SK-N-SH (cell line): ENCODE measurements around the gene DNAH7. TPM values are rescaled to one million over a fixed set of nuclear protein-coding genes. Genes with fewer than 3 reads are reported as not detected.

Experiments
- CTCF ChIA-PET: fragments of 300-600, 350-600 bp; formaldehyde crosslinking; extraction: SDS; loops from one replicate; lab custom pipeline; 2021; lab: Yijun Ruan, JAX
- POLR2A ChIA-PET: fragments of 350-600 bp; sonication (Branson Sonifier 250); formaldehyde crosslinking; extraction: SDS; loops from one replicate; lab custom pipeline; 2020; ENCODE audit warnings: antibody characterized with exemption, inconsistent platforms; lab: Yijun Ruan, JAX
- DNase-seq: peaks from one replicate; pipeline ENCODE4 v3.0.0; 2012
- H2AFZ ChIP-seq: fragments of 200-600 bp; sonication (generic); 2 replicates; pipeline ENCODE4 v1.8.1; 2016; ENCODE audit warnings: antibody characterized with exemption, mild to moderate bottlenecking, low read depth
- H3F3A ChIP-seq: fragments of 200-600 bp; sonication (generic); replicated peaks from 2 replicates; pipeline ENCODE3; 2016; ENCODE audit warnings: antibody characterized with exemption, mild to moderate bottlenecking; ENCODE audit not compliant: insufficient read depth
- H3K27ac ChIP-seq, 2 experiments: fragments of 200-500 bp in 1 of 2; fragments of 200-600 bp in 1 of 2; sonication (Bioruptor generic) in 1 of 2; sonication (generic), shearing (Covaris generic) in 1 of 2; 2 replicates each; pipeline versions ENCODE4 v1.5.1 to v1.6.1; 2014 to 2016; ENCODE audit warnings: low read depth in 2 of 2, inconsistent platforms in 1 of 2, low read length in 1 of 2, mild to moderate bottlenecking in 1 of 2, mixed read lengths in 1 of 2
- H3K27me3 ChIP-seq: fragments of 200-600 bp; sonication (generic), shearing (Covaris generic); 2 replicates; pipeline ENCODE4 v1.6.1; 2016; ENCODE audit warnings: mixed run types; ENCODE audit not compliant: insufficient read depth
- H3K36me3 ChIP-seq, 2 experiments: fragments of 200-500 bp in 1 of 2; fragments of 200-600 bp in 1 of 2; sonication (Bioruptor generic) in 1 of 2; sonication (generic) in 1 of 2; replicated peaks in 1 of 2; 2 replicates each; pipeline versions ENCODE3 to v1.5.1; 2014 to 2016; ENCODE audit warnings: low read length in 1 of 2, mild to moderate bottlenecking in 1 of 2; ENCODE audit not compliant: insufficient read depth in 2 of 2, control insufficient read depth in 1 of 2
- H3K4me1 ChIP-seq, 2 experiments: fragments of 200-500 bp in 1 of 2; fragments of 200-600 bp in 1 of 2; sonication (Bioruptor generic) in 1 of 2; sonication (generic), shearing (Covaris generic) in 1 of 2; 2 replicates each; pipeline versions ENCODE4 v1.5.1 to v1.6.1; 2014 to 2016; ENCODE audit warnings: low read depth in 1 of 2, low read length in 1 of 2, mixed run types in 1 of 2; ENCODE audit not compliant: insufficient read depth in 2 of 2, control insufficient read depth in 1 of 2
- H3K4me2 ChIP-seq: fragments of 200-600 bp; sonication (generic), shearing (Covaris generic); 2 replicates; pipeline ENCODE4 v1.6.1; 2017; ENCODE audit warnings: mixed run types
- H3K4me3 ChIP-seq, 2 experiments: fragments of 200-500 bp in 1 of 2; fragments of 200-600 bp in 1 of 2; sonication (Bioruptor generic) in 1 of 2; sonication (generic), shearing (Covaris generic) in 1 of 2; 2 replicates each; pipeline versions ENCODE4 v1.5.1 to v1.8.1; 2014 to 2016; ENCODE audit warnings: low read depth in 2 of 2, inconsistent platforms in 1 of 2, low read length in 1 of 2, mild to moderate bottlenecking in 1 of 2, mixed read lengths in 1 of 2, moderate library complexity in 1 of 2
- H3K79me2 ChIP-seq: fragments of 200-600 bp; sonication (generic); 2 replicates; pipeline ENCODE4 v1.8.1; 2017; ENCODE audit warnings: mild to moderate bottlenecking; ENCODE audit not compliant: insufficient read depth
- H3K9ac ChIP-seq: fragments of 200-600 bp; sonication (generic); 2 replicates; pipeline ENCODE4 v1.6.1; 2017; ENCODE audit warnings: mixed run types
- H3K9me2 ChIP-seq: fragments of 200-600 bp; sonication (generic); 2 replicates; pipeline ENCODE4 v1.6.1; 2017; ENCODE audit warnings: mixed run types
- H3K9me3 ChIP-seq: fragments of 200-600 bp; sonication (generic); 2 replicates; pipeline ENCODE4 v1.6.1; 2017; ENCODE audit warnings: mixed run types, mild to moderate bottlenecking, moderate library complexity
- H4K20me1 ChIP-seq: fragments of 200-600 bp; sonication (generic); 2 replicates; pipeline ENCODE4 v1.6.1; 2017; ENCODE audit warnings: mild to moderate bottlenecking, mixed run types; ENCODE audit not compliant: insufficient read depth
- CHD2 ChIP-seq: fragments of 150-350 bp; IDR thresholded peaks from 2 replicates; pipeline ENCODE4 v1.6.1; 2018; ENCODE audit warnings: low read length; ENCODE audit not compliant: partially characterized antibody
- ELF1 ChIP-seq: IDR thresholded peaks from 2 replicates; pipeline ENCODE4 v1.4.0; 2012
- EP300 ChIP-seq, 2 experiments: IDR thresholded peaks; 2 replicates each; pipeline versions ENCODE4 v1.4.0 to v1.6.1; 2012; ENCODE audit warnings: borderline replicate concordance in 1 of 2, low read depth in 1 of 2, low read length in 1 of 2
- EZH2phosphoT487 ChIP-seq: fragments of 200-600 bp; sonication (generic); IDR thresholded peaks from 2 replicates; pipeline ENCODE4 v1.6.1; 2017; ENCODE audit warnings: low read depth, mixed run types, mild to moderate bottlenecking, antibody characterized with exemption, moderate library complexity, borderline replicate concordance
- FOSL2 ChIP-seq: IDR thresholded peaks from 2 replicates; pipeline ENCODE4 v1.4.0; 2012; ENCODE audit warnings: low read depth, mild to moderate bottlenecking, moderate library complexity, borderline replicate concordance
- JUND ChIP-seq: IDR thresholded peaks from 2 replicates; pipeline ENCODE4 v1.4.0; 2012
- MAX ChIP-seq: IDR thresholded peaks from 2 replicates; pipeline ENCODE4 v1.4.0; 2012; ENCODE audit warnings: low read depth
- MEF2A ChIP-seq: IDR thresholded peaks from 2 replicates; pipeline ENCODE4 v1.4.0; 2012; ENCODE audit warnings: low read depth, borderline replicate concordance
- MXI1 ChIP-seq: IDR thresholded peaks from 2 replicates; pipeline ENCODE4 v1.6.1; 2012; ENCODE audit warnings: mild to moderate bottlenecking, low read depth, low read length, improper control_type of control experiment
- NFIC ChIP-seq: IDR thresholded peaks from 2 replicates; pipeline ENCODE4 v1.4.0; 2012; ENCODE audit warnings: borderline replicate concordance
- NRF1 ChIP-seq: IDR thresholded peaks from 2 replicates; pipeline ENCODE4 v1.6.1; 2012; ENCODE audit warnings: low read depth, mild to moderate bottlenecking, low read length
- POLR2AphosphoS5 ChIP-seq: IDR thresholded peaks from 2 replicates; pipeline ENCODE4 v1.6.1; 2012; ENCODE audit warnings: low read depth, low read length
- RAD21 ChIP-seq: IDR thresholded peaks from 2 replicates; pipeline ENCODE4 v1.6.1; 2012; ENCODE audit warnings: mild to moderate bottlenecking, low read length
- REST ChIP-seq: IDR thresholded peaks from 2 replicates; pipeline ENCODE4 v1.6.1; 2012; ENCODE audit warnings: mild to moderate bottlenecking, low read depth, low read length, moderate library complexity
- RXRA ChIP-seq: IDR thresholded peaks from 2 replicates; pipeline ENCODE4 v1.4.0; 2012; ENCODE audit warnings: low read depth, mild to moderate bottlenecking, borderline replicate concordance
- SIN3A ChIP-seq: IDR thresholded peaks from 2 replicates; pipeline ENCODE4 v1.6.1; 2012; ENCODE audit warnings: low read depth, mild to moderate bottlenecking, low read length, moderate library complexity, borderline replicate concordance
- TCF12 ChIP-seq: IDR thresholded peaks from 2 replicates; pipeline ENCODE4 v1.4.0; 2012
- YY1 ChIP-seq: IDR thresholded peaks from 2 replicates; pipeline ENCODE4 v1.4.0; 2012; ENCODE audit warnings: low read depth, mild to moderate bottlenecking
- WGBS: methylation state at CpG from one replicate; pipeline ENCODE4 v1.1.6; 2017; ENCODE audit warnings: low lambda C conversion rate; 5-methylcytosine and 5-hydroxymethylcytosine counted together
- polyA plus RNA-seq, 3 experiments: library from polyadenylated mRNA; depleted of rRNA; stranded (reverse); fragments of >200 nt; gene quantifications; 2 replicates each; pipeline ENCODE4 v1.2.3, GENCODE V29; 2012
- TF ChIP-seq, protein P1 (sequence below): IDR thresholded peaks from 2 replicates; pipeline ENCODE4 v1.4.0; 2012; ENCODE audit warnings: low read depth, borderline replicate concordance

The DNAH7 gene
- polyA plus RNA-seq, 1 of the 3 experiments (the other 2 are of a cell fraction), result 1.2 TPM

DNA sequence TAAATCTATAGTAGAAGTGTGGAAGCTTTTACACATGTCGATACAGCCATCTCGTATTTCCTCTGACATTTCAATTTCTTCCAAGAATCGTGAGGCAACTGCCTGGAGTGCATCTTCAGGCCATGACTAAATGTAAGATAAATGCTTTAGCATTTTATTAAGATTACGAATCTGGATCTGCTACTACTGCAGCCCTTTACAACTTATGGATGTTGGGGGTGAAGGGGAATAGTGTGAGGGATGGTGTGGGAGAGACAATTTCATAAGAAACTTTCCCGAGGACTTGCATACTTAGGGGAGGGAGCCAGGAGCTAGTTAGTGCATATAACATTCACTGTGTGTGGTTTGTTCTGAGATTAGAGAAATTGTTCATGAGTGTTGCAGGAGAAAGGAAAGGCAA lies 206.8 kb downstream of the DNAH7 start:
- Histone ChIP-seq H3K79me2 (no peaks in the 10 kb centered on the region), H3K36me3 (no peaks in the 10 kb centered on the region), H3K4me3 (no peak overlapping the region)
- TF ChIP-seq FOSL2 (no peak), MAX (no peak), NRF1 (no peak), ELF1 (no peak)
- TF ChIP-seq, all 33 proteins: peak for 0
- no peaks in the 10 kb centered on the region for H3K9me3 ChIP-seq
- H2AFZ ChIP-seq, result no peak overlapping the region
- H3K9ac ChIP-seq, result no peak overlapping the region
- no peaks in the 10 kb centered on the region for H4K20me1 ChIP-seq
- no peaks in the 10 kb centered on the region for H3K9me2 ChIP-seq
- ChIA-PET POLR2A (no interaction called here), CTCF (interaction anchor here (1.3 kb wide), 1 partner anchor 13 kb away, joined by 5 read pairs; no protein-coding TSS in a partner anchor)
- no peak overlapping the region for H3K4me2 ChIP-seq
- 89% methylated on average over 5 of the region's 5 CpGs for WGBS
- H3K27me3 ChIP-seq, result no peaks in the 10 kb centered on the region
- H3K4me1 ChIP-seq, result no peaks in the 10 kb centered on the region
- DNase-seq, result no peak
- H3K27ac ChIP-seq, result no peak overlapping the region
- no peaks in the 10 kb centered on the region for H3F3A ChIP-seq

DNA sequence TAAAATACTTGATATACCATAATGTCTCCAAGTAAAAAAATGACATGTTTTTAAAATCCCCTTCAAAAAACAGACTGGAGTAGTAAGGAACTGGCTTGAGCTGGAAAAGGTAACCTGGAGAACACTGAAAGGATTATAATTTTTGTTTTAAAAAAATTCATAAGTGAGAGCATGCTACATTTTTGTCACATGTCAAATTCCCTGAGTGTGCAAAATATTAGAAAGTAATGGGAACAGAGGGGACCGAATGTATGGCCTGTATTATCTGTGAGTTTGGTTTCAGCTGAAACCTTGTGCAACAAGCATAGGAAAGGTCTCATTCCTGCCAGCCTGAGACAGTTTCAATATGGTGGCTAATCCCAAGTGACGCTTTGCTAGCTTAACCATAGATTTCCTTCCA lies 209.1 kb downstream of the DNAH7 start:
- Histone ChIP-seq H2AFZ (no peak overlapping the region), H3K27ac (no peak overlapping the region), H3K4me2 (no peak overlapping the region), H3K9ac (no peak overlapping the region), H3K36me3 (no peaks in the 10 kb centered on the region), H4K20me1 (no peaks in the 10 kb centered on the region), H3K27me3 (no peaks in the 10 kb centered on the region), H3K79me2 (no peaks in the 10 kb centered on the region)
- CTCF ChIA-PET, result interaction anchor here (0.6 kb wide), 1 partner anchor 518 kb away, joined by 3 read pairs; no protein-coding TSS in a partner anchor
- DNase-seq, result no peak
- POLR2A ChIA-PET, result no interaction called here
- TF ChIP-seq MXI1, result no peak
- no peak for TF ChIP-seq FOSL2
- no peak for TF ChIP-seq REST
- TF ChIP-seq MEF2A, result no peak
- no peak for TF ChIP-seq EZH2phosphoT487
- no peak for TF ChIP-seq MAX
- TF ChIP-seq TCF12, result no peak
- no peak for TF ChIP-seq EP300 (IDR thresholded peaks at IDR 0.05; ENCODE audit: borderline replicate concordance in 1 of 2, low read depth in 1 of 2, low read length in 1 of 2)
- no peak for TF ChIP-seq RXRA
- TF ChIP-seq NFIC, result no peak
- TF ChIP-seq JUND, result no peak
- TF ChIP-seq POLR2AphosphoS5, result no peak
- TF ChIP-seq, protein P1, sequence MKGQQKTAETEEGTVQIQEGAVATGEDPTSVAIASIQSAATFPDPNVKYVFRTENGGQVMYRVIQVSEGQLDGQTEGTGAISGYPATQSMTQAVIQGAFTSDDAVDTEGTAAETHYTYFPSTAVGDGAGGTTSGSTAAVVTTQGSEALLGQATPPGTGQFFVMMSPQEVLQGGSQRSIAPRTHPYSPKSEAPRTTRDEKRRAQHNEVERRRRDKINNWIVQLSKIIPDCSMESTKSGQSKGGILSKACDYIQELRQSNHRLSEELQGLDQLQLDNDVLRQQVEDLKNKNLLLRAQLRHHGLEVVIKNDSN, result no peak
- no peak for TF ChIP-seq RAD21
- TF ChIP-seq CHD2, result no peak
- TF ChIP-seq SIN3A, result no peak
- no peak for TF ChIP-seq YY1
- TF ChIP-seq, all 33 proteins: peak for 0
- Histone ChIP-seq H3F3A (no peaks in the 10 kb centered on the region), H3K9me3 (no peaks in the 10 kb centered on the region), H3K9me2 (no peaks in the 10 kb centered on the region), H3K4me3 (no peak overlapping the region), H3K4me1 (no peaks in the 10 kb centered on the region)
- WGBS, result 97% methylated on average over 2 of the region's 2 CpGs
